Measurements from ENCODE around the gene CDC42. TPM values are rescaled to one million over a fixed set of nuclear protein-coding genes. Genes with fewer than 3 reads are reported as not detected.

The CDC42 gene
- total RNA-seq, 4 donors from 2014 or later: 177 to 243 (median 204) TPM

- Histone ChIP-seq H3K36me3 (no peaks in the 10 kb centered on the region), H3K4me3 (no peak overlapping the region), H3K27me3 (peaks cover 0 to 23% (median 0%) of the 10 kb centered on the region in 4 donors), H3K27ac (replicated peaks in 1 of 4) (no peak overlapping the region), H3K4me1 (peaks cover 4 to 17% (median 10%) of the 10 kb centered on the region in 4 donors), H3K9me3 (no peaks in the 10 kb centered on the region)
- 92% methylated on average over 9 of the region's 29 CpGs for WGBS
- no peak for DNase-seq (ENCODE audit: extremely low spot score)
- intact Hi-C loops (cut with DNase I): no loop called here
- TF ChIP-seq POLR2A (IDR thresholded peaks at IDR 0.05; ENCODE audit: low read depth) (no peak), POLR2AphosphoS5 (IDR thresholded peaks at IDR 0.05) (no peak)
Measured at GRCh38 chr1:22129501-22130117, 77.1 kb downstream of the CDC42 start.

- Histone ChIP-seq H3K27me3 (peaks cover 0 to 29% (median 0%) of the 10 kb centered on the region in 4 donors), H3K36me3 (no peaks in the 10 kb centered on the region), H3K4me3 (no peak overlapping the region), H3K4me1 (peaks cover 4 to 17% (median 10%) of the 10 kb centered on the region in 4 donors), H3K9me3 (no peaks in the 10 kb centered on the region), H3K27ac (replicated peaks in 1 of 4) (no peak overlapping the region)
- DNase-seq (ENCODE audit: extremely low spot score): no peak
- TF ChIP-seq POLR2A (IDR thresholded peaks at IDR 0.05; ENCODE audit: low read depth) (no peak), CTCF (IDR thresholded peaks at IDR 0.05) (no peak), EP300 (IDR thresholded peaks at IDR 0.05) (no peak), POLR2AphosphoS5 (IDR thresholded peaks at IDR 0.05) (no peak)
- intact Hi-C loops (cut with DNase I): no loop called here
- 80% methylated on average over 4 of the region's 4 CpGs for WGBS
Measured at GRCh38 chr1:22131062-22131461, 78.6 kb downstream of the CDC42 start.

GRCh38 chr1:22131875-22132486 is 79.5 kb downstream of the CDC42 start:
- Histone ChIP-seq H3K9me3 (no peaks in the 10 kb centered on the region), H3K27ac (replicated peaks in 1 of 4) (no peak overlapping the region), H3K4me1 (peaks cover 4 to 18% (median 12%) of the 10 kb centered on the region in 4 donors), H3K27me3 (peaks cover 0 to 38% (median 0%) of the 10 kb centered on the region in 4 donors), H3K36me3 (no peaks in the 10 kb centered on the region), H3K4me3 (no peak overlapping the region)
- no peak for TF ChIP-seq POLR2AphosphoS5 (IDR thresholded peaks at IDR 0.05)
- TF ChIP-seq EP300 (IDR thresholded peaks at IDR 0.05): no peak
- peak; percentile 39 to 65 (median 45) for TF ChIP-seq CTCF (IDR thresholded peaks at IDR 0.05)
- TF ChIP-seq POLR2A (IDR thresholded peaks at IDR 0.05; ENCODE audit: low read depth): no peak
- 67% methylated on average over 1 of the region's 10 CpGs for WGBS
- intact Hi-C loops (cut with DNase I): no loop called here
- no peak for DNase-seq (ENCODE audit: extremely low spot score)

GRCh38 chr1:22132517-22133235 is 80.2 kb downstream of the CDC42 start:
- WGBS: 73% methylated on average over 12 of the region's 15 CpGs
- H3K27me3 ChIP-seq: peaks cover 0 to 42% (median 0%) of the 10 kb centered on the region in 4 donors
- peaks cover 4 to 21% (median 15%) of the 10 kb centered on the region in 4 donors for H3K4me1 ChIP-seq
- intact Hi-C loops (cut with DNase I): no loop called here
- no peak overlapping the region for H3K4me3 ChIP-seq
- no peak for DNase-seq (ENCODE audit: extremely low spot score)
- no peaks in the 10 kb centered on the region for H3K9me3 ChIP-seq
- TF ChIP-seq EP300 (IDR thresholded peaks at IDR 0.05) (no peak), POLR2AphosphoS5 (IDR thresholded peaks at IDR 0.05) (no peak), POLR2A (IDR thresholded peaks at IDR 0.05; ENCODE audit: low read depth) (no peak), CTCF (IDR thresholded peaks at IDR 0.05) (no peak)
- H3K36me3 ChIP-seq: no peaks in the 10 kb centered on the region
- H3K27ac ChIP-seq (replicated peaks in 1 of 4): no peak overlapping the region
